ENCODE results near the gene C6orf89. TPM values are rescaled to one million over a fixed set of nuclear protein-coding genes. Genes with fewer than 3 reads are reported as not detected.
"Not testable (repeated sequence)": the region's sequence is repeated elsewhere in the genome, so short reads cannot be mapped to it uniquely, and the experiment has no call there.

C6orf89 gene
- polyA plus RNA-seq, 1 donor from 2014 or later, result 24.6 TPM

GRCh38 chr6:36938536-36938935 is 52.8 kb downstream of the C6orf89 start:
- no peaks in the 10 kb centered on the region for H3K9me3 ChIP-seq (ENCODE audit: low read length)
- H3K9me2 ChIP-seq (ENCODE audit: insufficient read depth, low read length), result no peaks in the 10 kb centered on the region
- H3K4me2 ChIP-seq (ENCODE audit: low read length), result no peak overlapping the region
- no peaks in the 10 kb centered on the region for H3K79me2 ChIP-seq (replicated peaks; ENCODE audit: insufficient read depth, low read length)
- H3F3A ChIP-seq (ENCODE audit: insufficient read depth, low read length, poor library complexity, severe bottlenecking), result no peaks in the 10 kb centered on the region
- no peak overlapping the region for H3K9ac ChIP-seq (ENCODE audit: low read length)
- H3K27me3 ChIP-seq (ENCODE audit: insufficient read depth, low read depth, low read length), result no peaks in the 10 kb centered on the region
- H3K36me3 ChIP-seq (ENCODE audit: insufficient read depth, low read length), result no peaks in the 10 kb centered on the region
- TF ChIP-seq SMC3 (conservative IDR thresholded peaks at IDR 0.05; ENCODE audit: poor library complexity), result no peak
- no peak for TF ChIP-seq MXI1 (conservative IDR thresholded peaks at IDR 0.05; ENCODE audit: poor library complexity, severe bottlenecking)
- TF ChIP-seq RAD21 (conservative IDR thresholded peaks at IDR 0.05), result no peak
- no peak for TF ChIP-seq POLR2AphosphoS5 (IDR thresholded peaks at IDR 0.05)
- no peak for TF ChIP-seq EZH2 (IDR thresholded peaks at IDR 0.05; ENCODE audit: borderline replicate concordance, insufficient read depth, low read length, poor library complexity, severe bottlenecking)
- no peak for TF ChIP-seq TAF1 (IDR thresholded peaks at IDR 0.05; ENCODE audit: low read depth)
- TF ChIP-seq EP300 (conservative IDR thresholded peaks at IDR 0.05; ENCODE audit: poor library complexity, severe bottlenecking), result no peak
- no peak for TF ChIP-seq REST (IDR thresholded peaks at IDR 0.05; ENCODE audit: borderline replicate concordance)
- TF ChIP-seq CTCF (IDR thresholded peaks at IDR 0.05; ENCODE audit: poor library complexity, severe bottlenecking), result no peak
- H3K4me3 ChIP-seq (ENCODE audit: low read length), result no peak overlapping the region
- no peak overlapping the region for H2AFZ ChIP-seq (ENCODE audit: low read depth, low read length)
- no peak overlapping the region for H3K27ac ChIP-seq (ENCODE audit: low read length)
- no peaks in the 10 kb centered on the region for H4K20me1 ChIP-seq (ENCODE audit: insufficient read depth)

GRCh38 chr6:36939005-36939404 is 53.3 kb downstream of the C6orf89 start:
- H3K36me3 ChIP-seq (ENCODE audit: insufficient read depth, low read length); H3K9me3 ChIP-seq (ENCODE audit: low read length); H3K27me3 ChIP-seq (ENCODE audit: insufficient read depth, low read depth, low read length); H3K9me2 ChIP-seq (ENCODE audit: insufficient read depth, low read length); H2AFZ ChIP-seq (ENCODE audit: low read depth, low read length); H3K4me3 ChIP-seq (ENCODE audit: low read length); H3K4me2 ChIP-seq (ENCODE audit: low read length); H3F3A ChIP-seq (ENCODE audit: insufficient read depth, low read length, poor library complexity, severe bottlenecking); H3K27ac ChIP-seq (ENCODE audit: low read length); H3K9ac ChIP-seq (ENCODE audit: low read length); H4K20me1 ChIP-seq (ENCODE audit: insufficient read depth); H3K79me2 ChIP-seq (replicated peaks; ENCODE audit: insufficient read depth, low read length): not testable (repeated sequence)

- no peaks in the 10 kb centered on the region for H3K9me3 ChIP-seq (ENCODE audit: low read length)
- H3K4me3 ChIP-seq (ENCODE audit: low read length), result no peak overlapping the region
- H3F3A ChIP-seq (ENCODE audit: insufficient read depth, low read length, poor library complexity, severe bottlenecking), result no peaks in the 10 kb centered on the region
- no peaks in the 10 kb centered on the region for H4K20me1 ChIP-seq (ENCODE audit: insufficient read depth)
- no peak overlapping the region for H2AFZ ChIP-seq (ENCODE audit: low read depth, low read length)
- H3K27me3 ChIP-seq (ENCODE audit: insufficient read depth, low read depth, low read length), result no peaks in the 10 kb centered on the region
- no peak overlapping the region for H3K4me2 ChIP-seq (ENCODE audit: low read length)
- no peaks in the 10 kb centered on the region for H3K36me3 ChIP-seq (ENCODE audit: insufficient read depth, low read length)
- TF ChIP-seq SMC3 (conservative IDR thresholded peaks at IDR 0.05; ENCODE audit: poor library complexity) (no peak), EZH2 (IDR thresholded peaks at IDR 0.05; ENCODE audit: borderline replicate concordance, insufficient read depth, low read length, poor library complexity, severe bottlenecking) (no peak), POLR2AphosphoS5 (IDR thresholded peaks at IDR 0.05) (no peak), TAF1 (IDR thresholded peaks at IDR 0.05; ENCODE audit: low read depth) (no peak), EP300 (conservative IDR thresholded peaks at IDR 0.05; ENCODE audit: poor library complexity, severe bottlenecking) (no peak), REST (IDR thresholded peaks at IDR 0.05; ENCODE audit: borderline replicate concordance) (no peak), CTCF (IDR thresholded peaks at IDR 0.05; ENCODE audit: poor library complexity, severe bottlenecking) (no peak)
- no peaks in the 10 kb centered on the region for H3K9me2 ChIP-seq (ENCODE audit: insufficient read depth, low read length)
- H3K27ac ChIP-seq (ENCODE audit: low read length), result no peak overlapping the region
- H3K9ac ChIP-seq (ENCODE audit: low read length), result no peak overlapping the region
- no peaks in the 10 kb centered on the region for H3K79me2 ChIP-seq (replicated peaks; ENCODE audit: insufficient read depth, low read length)
Measured at GRCh38 chr6:36940027-36940426, 54.3 kb downstream of the C6orf89 start.

Measured in neural cell (in vitro differentiated cells).